ENCODE measurements around the gene FCN3.

The FCN3 gene

GRCh38 chr1:27331426-27331825 is 43.2 kb downstream of the FCN3 start:
- H3K4me3 ChIP-seq (ENCODE audit: control insufficient read depth, low read depth, low read length): no peak overlapping the region
- DNase-seq (ENCODE audit: low read depth): no peak
- no peak for TF ChIP-seq CTCF (conservative IDR thresholded peaks at IDR 0.05; ENCODE audit: control insufficient read depth, insufficient read depth, low read depth, low read length)

- no peak for DNase-seq (ENCODE audit: low read depth)
- TF ChIP-seq CTCF (conservative IDR thresholded peaks at IDR 0.05; ENCODE audit: control insufficient read depth, insufficient read depth, low read depth, low read length): no peak
- H3K4me3 ChIP-seq (ENCODE audit: control insufficient read depth, low read depth, low read length): no peak overlapping the region
These were observed 43.8 kb downstream of the FCN3 start for GRCh38 chr1:27330786-27331185.

DNA sequence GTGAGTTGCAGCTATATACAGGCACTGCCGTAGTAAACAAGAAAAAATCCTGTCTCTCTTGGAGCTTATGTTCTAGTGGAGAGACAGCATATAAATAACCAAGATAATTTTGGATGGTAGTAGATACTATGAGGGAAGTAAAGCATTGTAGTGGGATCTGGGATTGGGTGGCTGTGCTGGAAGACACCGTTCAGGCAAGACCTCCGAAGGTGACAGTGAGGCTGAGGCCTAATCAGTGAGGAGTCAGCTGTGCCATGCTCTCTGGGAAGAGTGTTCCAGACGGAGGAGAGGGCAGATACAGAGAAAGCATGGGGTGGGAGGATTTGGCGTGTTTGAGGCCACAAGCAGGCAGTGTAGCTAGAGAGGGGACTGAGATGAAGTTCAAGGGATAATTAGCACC is 46.7 kb downstream of the FCN3 start:
- no peak for TF ChIP-seq CTCF (conservative IDR thresholded peaks at IDR 0.05; ENCODE audit: control insufficient read depth, insufficient read depth, low read depth, low read length)
- H3K4me3 ChIP-seq (ENCODE audit: control insufficient read depth, low read depth, low read length): no peak overlapping the region
- DNase-seq (ENCODE audit: low read depth): no peak

DNA sequence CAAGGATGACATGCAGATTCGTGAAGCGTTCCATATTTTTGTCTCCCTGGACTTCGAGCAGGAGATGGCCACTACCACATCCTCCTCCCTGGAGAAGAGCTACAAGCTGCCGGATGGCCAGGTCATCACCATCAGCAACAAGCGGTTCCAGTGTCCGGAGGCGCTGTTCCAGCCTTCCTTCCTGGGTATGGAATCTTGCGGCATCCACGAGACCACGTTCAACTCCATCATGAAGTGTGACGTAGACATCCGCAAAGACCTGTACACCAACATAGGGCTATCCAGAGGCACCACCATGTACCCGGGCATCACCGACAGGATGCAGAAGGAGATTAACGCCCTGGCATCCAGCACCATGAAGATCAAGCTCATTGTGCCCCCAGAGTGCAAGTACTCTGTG is 49.3 kb downstream of the FCN3 start:
- no peak for TF ChIP-seq CTCF (conservative IDR thresholded peaks at IDR 0.05; ENCODE audit: control insufficient read depth, insufficient read depth, low read depth, low read length)
- no peak for DNase-seq (ENCODE audit: low read depth)
- no peak overlapping the region for H3K4me3 ChIP-seq (ENCODE audit: control insufficient read depth, low read depth, low read length)

DNA sequence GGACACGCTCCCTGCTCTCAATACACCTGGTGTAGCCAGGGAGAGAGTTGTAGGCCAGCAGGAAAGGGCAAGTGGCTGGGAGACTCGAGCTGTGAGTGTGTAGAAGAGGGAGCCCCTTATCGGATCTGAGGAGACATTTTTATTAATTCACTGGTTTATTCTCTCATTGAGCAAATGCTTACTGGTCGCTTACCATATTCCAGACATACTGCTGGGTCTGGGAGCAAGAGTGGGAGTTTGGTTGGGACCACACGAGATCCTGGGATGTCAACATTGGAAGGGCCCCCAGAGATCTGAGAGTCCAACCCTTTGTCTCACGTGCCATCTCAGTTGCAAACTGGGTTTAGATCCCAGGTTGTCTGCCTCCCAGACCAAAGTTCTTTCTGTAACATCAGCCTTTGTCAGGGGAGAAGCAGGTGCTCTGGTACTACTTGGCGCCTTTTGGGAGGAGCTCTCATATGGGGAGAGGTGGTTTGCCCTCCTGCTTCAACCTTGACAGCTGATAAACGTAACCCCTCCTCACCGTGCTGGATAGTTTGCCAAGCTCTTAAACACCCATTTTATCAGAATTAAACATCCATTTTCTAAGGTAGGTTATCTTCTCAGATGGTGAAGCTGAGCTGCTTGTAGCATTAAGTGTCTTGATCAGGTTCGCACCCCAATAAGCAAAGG is 51.9 kb downstream of the FCN3 start:
- H3K4me3 ChIP-seq (ENCODE audit: control insufficient read depth, low read depth, low read length): peak overlapping the region; percentile 99
- no peak for TF ChIP-seq CTCF (conservative IDR thresholded peaks at IDR 0.05; ENCODE audit: control insufficient read depth, insufficient read depth, low read depth, low read length)
- no peak for DNase-seq (ENCODE audit: low read depth)

- TF ChIP-seq CTCF (conservative IDR thresholded peaks at IDR 0.05; ENCODE audit: control insufficient read depth, insufficient read depth, low read depth, low read length): no peak
- peak; percentile 95 for DNase-seq (ENCODE audit: low read depth)
- peak within 1 kb of the TSS; percentile 99 for H3K4me3 ChIP-seq (ENCODE audit: control insufficient read depth, low read depth, low read length)
These were observed 52.6 kb downstream of the FCN3 start, which contains the start of gene TMEM222 for GRCh38 chr1:27321813-27322568. Gene TMEM222, plus strand, starts transcription at chr1:27322163. Its CDS starts 35 bp downstream, at chr1:27322198.
